ENCODE results near the gene EDIL3.

Gene EDIL3

DNA sequence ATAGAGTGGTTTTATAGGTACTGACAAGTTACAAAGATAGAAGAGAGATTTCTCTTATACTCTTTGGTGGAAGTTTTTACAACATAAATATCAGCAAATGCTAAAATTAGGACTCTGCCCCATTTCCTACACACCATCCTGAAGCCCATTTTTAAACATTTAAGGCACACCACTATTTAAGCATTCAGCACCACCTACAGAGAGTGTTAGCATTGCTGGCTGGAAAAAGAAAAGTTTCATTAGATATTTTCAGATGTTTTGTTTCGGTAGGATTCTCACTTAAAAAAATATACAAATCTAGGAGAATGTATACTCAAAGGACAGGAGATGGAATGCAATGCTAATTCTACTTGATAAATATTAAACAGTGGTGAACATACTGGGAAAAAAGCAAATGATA lies 471.1 kb downstream of the EDIL3 start:
- Histone ChIP-seq H3K4me3 (ENCODE audit: low read depth, low read length) (no peak overlapping the region), H3K27ac (ENCODE audit: low read depth, low read length) (no peak overlapping the region), H3K27me3 (ENCODE audit: control insufficient read depth, insufficient read depth, low read length) (no peaks in the 10 kb centered on the region), H3K36me3 (ENCODE audit: control insufficient read depth, insufficient read depth, low read length) (no peaks in the 10 kb centered on the region), H3K9ac (ENCODE audit: low read depth, low read length) (no peak overlapping the region), H3K9me3 (ENCODE audit: control insufficient read depth, insufficient read depth, low read length) (no peaks in the 10 kb centered on the region), H3K4me1 (ENCODE audit: control insufficient read depth, insufficient read depth, low read length) (peaks cover under 1% of the 10 kb centered on the region; the same call in 1 of the 2 replicates)

DNA sequence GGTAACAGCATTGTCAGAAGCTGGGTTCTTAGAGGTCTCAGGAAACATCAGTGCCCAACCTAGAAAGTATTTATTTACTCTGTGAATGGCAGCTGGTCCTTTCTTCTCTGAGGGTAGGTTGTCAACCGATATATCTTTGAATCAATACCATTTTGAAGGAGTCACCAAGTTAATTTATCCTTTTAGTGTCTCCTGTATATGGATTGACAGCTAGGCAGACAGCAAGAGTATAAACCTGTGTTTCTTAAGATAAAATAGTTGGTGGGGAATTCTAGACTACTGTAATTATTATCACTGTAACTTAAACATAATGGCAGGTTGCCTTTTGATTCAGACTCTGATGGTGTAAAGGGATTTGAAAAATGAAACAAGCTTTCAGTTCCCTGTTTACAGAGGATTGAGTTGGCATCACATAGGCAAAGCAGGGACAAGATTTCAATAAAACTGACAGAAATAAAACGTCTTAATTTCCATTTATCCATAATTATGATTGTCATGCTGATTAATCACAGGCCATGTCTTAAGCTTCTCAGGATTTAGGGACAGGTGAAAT lies 473.2 kb downstream of the EDIL3 start:
- Histone ChIP-seq H3K9ac (ENCODE audit: low read depth, low read length) (no peak overlapping the region), H3K9me3 (ENCODE audit: control insufficient read depth, insufficient read depth, low read length) (no peaks in the 10 kb centered on the region), H3K36me3 (ENCODE audit: control insufficient read depth, insufficient read depth, low read length) (no peaks in the 10 kb centered on the region), H3K27me3 (ENCODE audit: control insufficient read depth, insufficient read depth, low read length) (no peaks in the 10 kb centered on the region), H3K27ac (ENCODE audit: low read depth, low read length) (no peak overlapping the region), H3K4me1 (ENCODE audit: control insufficient read depth, insufficient read depth, low read length) (no peaks in the 10 kb centered on the region; the same call in 1 of the 2 replicates), H3K4me3 (ENCODE audit: low read depth, low read length) (no peak overlapping the region)

DNA sequence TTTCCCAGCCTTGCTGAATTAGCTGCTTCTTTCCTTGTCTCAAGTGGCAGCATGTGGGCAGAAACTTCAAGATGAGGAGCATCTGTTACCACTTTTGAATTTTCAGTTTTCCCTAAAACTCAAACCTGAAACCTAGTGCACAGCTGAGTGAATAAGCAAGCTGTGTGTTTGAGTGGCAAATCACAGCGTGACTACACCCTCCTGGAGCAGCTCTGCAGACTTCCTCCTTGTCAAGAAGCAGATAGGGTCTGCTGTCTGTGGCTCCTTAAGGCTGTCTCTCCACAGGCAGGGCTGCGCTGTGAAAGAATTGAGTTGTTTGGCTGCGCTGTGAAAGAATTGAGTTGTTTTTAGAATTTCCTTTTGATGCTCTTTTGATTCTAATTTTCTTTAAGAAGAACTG lies 484.4 kb downstream of the EDIL3 start:
- Histone ChIP-seq H3K4me3 (ENCODE audit: low read depth, low read length) (no peak overlapping the region), H3K9me3 (ENCODE audit: control insufficient read depth, insufficient read depth, low read length) (no peaks in the 10 kb centered on the region), H3K9ac (ENCODE audit: low read depth, low read length) (no peak overlapping the region), H3K4me1 (ENCODE audit: control insufficient read depth, insufficient read depth, low read length) (no peaks in the 10 kb centered on the region), H3K36me3 (ENCODE audit: control insufficient read depth, insufficient read depth, low read length) (no peaks in the 10 kb centered on the region), H3K27me3 (ENCODE audit: control insufficient read depth, insufficient read depth, low read length) (no peaks in the 10 kb centered on the region), H3K27ac (ENCODE audit: low read depth, low read length) (no peak overlapping the region)

DNA sequence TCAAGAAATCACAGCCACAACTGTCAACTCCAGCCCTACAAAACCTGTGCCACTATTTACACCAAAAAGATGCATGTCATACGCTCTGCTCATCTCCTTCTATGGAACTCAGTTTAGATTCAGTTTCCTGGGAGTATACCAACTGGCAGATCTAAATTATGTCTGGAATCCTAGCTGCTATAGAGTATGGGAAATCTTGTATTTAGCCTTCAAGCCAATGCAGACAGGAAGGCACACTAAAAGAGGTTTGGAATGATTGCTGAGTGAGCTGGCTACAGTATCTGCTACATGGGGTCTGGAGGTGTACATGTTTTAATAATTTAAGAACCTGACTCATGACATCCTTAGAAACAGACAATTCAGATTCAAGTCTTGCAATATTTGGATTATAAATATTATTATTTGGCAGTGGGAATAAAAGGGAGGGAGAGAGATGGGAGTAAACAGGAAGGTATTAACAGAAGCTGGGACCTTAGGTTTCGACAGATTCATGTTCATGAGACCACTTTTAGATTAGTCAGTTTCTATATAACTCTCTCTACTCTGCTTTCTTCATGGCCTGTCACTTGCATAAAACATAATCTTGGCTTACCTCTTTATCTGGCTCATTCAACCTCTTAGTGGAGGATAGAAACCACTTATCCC lies 485.2 kb downstream of the EDIL3 start:
- H3K27ac ChIP-seq (ENCODE audit: low read depth, low read length): no peak overlapping the region

DNA sequence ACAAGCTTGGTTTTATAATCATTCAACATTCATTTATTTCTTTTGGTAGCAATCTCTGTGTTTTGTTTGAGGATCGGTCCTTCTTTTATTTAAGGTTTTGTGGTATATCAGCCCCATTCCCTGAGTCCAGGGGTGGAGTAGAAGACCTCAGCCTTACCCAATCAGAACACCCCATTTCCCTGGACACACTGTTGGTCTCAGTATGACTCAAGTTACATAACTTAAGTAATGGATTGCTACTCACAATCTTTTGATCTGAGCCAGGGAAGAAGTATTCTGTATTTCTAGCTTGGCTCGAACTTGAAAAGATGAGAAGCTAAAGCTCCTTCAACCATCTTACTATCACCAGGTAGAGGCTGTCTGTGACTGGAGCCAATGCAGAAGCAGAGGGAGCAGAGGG lies 488.8 kb downstream of the EDIL3 start:
- no peak overlapping the region for H3K27ac ChIP-seq (ENCODE audit: low read depth, low read length)
- no peaks in the 10 kb centered on the region for H3K36me3 ChIP-seq (ENCODE audit: control insufficient read depth, insufficient read depth, low read length)
- no peak overlapping the region for H3K4me3 ChIP-seq (ENCODE audit: low read depth, low read length)
- no peaks in the 10 kb centered on the region for H3K9me3 ChIP-seq (ENCODE audit: control insufficient read depth, insufficient read depth, low read length)
- no peaks in the 10 kb centered on the region for H3K27me3 ChIP-seq (ENCODE audit: control insufficient read depth, insufficient read depth, low read length)
- H3K9ac ChIP-seq (ENCODE audit: low read depth, low read length): no peak overlapping the region
- no peaks in the 10 kb centered on the region for H3K4me1 ChIP-seq (ENCODE audit: control insufficient read depth, insufficient read depth, low read length)

More for the DNA sequence above, 485.2 kb downstream of the EDIL3 start:
- no peaks in the 10 kb centered on the region for H3K36me3 ChIP-seq (ENCODE audit: control insufficient read depth, insufficient read depth, low read length)
- no peak overlapping the region for H3K9ac ChIP-seq (ENCODE audit: low read depth, low read length)
- H3K4me1 ChIP-seq (ENCODE audit: control insufficient read depth, insufficient read depth, low read length): no peaks in the 10 kb centered on the region
- no peaks in the 10 kb centered on the region for H3K9me3 ChIP-seq (ENCODE audit: control insufficient read depth, insufficient read depth, low read length)
- no peak overlapping the region for H3K4me3 ChIP-seq (ENCODE audit: low read depth, low read length)
- no peaks in the 10 kb centered on the region for H3K27me3 ChIP-seq (ENCODE audit: control insufficient read depth, insufficient read depth, low read length)

DNA sequence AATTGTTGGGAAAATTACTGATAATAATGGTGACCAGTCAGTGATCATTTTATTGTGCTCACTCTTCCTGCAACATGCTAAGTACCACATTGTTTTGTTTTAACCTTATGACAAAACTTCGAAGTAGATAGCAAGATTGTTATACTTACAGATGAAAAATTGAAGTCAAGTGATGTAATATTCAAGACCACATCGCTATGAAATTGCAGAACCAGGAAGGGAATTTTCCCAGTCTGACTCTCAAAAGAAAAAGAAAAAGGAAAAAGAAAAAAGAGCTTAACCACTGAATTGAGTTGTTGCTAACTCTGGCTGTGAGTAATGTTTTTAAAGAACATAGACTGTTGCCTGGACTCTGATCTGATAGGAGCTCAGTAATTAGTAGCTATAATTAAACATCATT lies 493.4 kb downstream of the EDIL3 start:
- no peaks in the 10 kb centered on the region for H3K4me1 ChIP-seq (ENCODE audit: control insufficient read depth, insufficient read depth, low read length)
- no peak overlapping the region for H3K27ac ChIP-seq (ENCODE audit: low read depth, low read length)
- H3K9ac ChIP-seq (ENCODE audit: low read depth, low read length): no peak overlapping the region
- H3K9me3 ChIP-seq (ENCODE audit: control insufficient read depth, insufficient read depth, low read length): no peaks in the 10 kb centered on the region
- H3K36me3 ChIP-seq (ENCODE audit: control insufficient read depth, insufficient read depth, low read length): no peaks in the 10 kb centered on the region
- no peak overlapping the region for H3K4me3 ChIP-seq (ENCODE audit: low read depth, low read length)
- no peaks in the 10 kb centered on the region for H3K27me3 ChIP-seq (ENCODE audit: control insufficient read depth, insufficient read depth, low read length)
